AG04450 (cell line): ENCODE measurements around the gene TOMM6. TPM values are rescaled to one million over a fixed set of nuclear protein-coding genes. Genes with fewer than 3 reads are reported as not detected.

ENCODE experiments used
- CTCF ChIA-PET: fragments of 300-600, 350-600 bp; formaldehyde crosslinking; extraction: SDS; loops from one replicate; lab custom pipeline; 2022; ENCODE audit warnings: antibody characterized with exemption, inconsistent platforms; lab: Charles Lee
- POLR2A ChIA-PET: fragments of 350-600 bp; formaldehyde crosslinking; extraction: SDS; loops from one replicate; lab custom pipeline; 2021; ENCODE audit warnings: antibody characterized with exemption, inconsistent platforms; lab: Yijun Ruan, JAX
- DNase-seq: peaks from one replicate; pipeline ENCODE4 v3.0.0-alpha.2; 2011; ENCODE audit warnings: low read depth, low spot score
- H3K27ac ChIP-seq: one replicate; pipeline ENCODE4 v1.5.1; 2012; ENCODE audit warnings: low read depth, low read length, control low read depth
- H3K27me3 ChIP-seq: one replicate; pipeline ENCODE4 v1.6.0; 2012; ENCODE audit warnings: low read length; ENCODE audit not compliant: control insufficient read depth, insufficient read depth
- H3K4me3 ChIP-seq: 2 replicates; pipeline ENCODE4 v1.5.1; 2011; ENCODE audit warnings: mild to moderate bottlenecking, low read depth, low read length, control low read depth
- H3K9me3 ChIP-seq: 2 replicates; pipeline ENCODE4 v1.5.1; 2012; ENCODE audit warnings: low read length; ENCODE audit not compliant: control insufficient read depth, insufficient read depth
- polyA plus RNA-seq: library from polyadenylated mRNA; depleted of rRNA; stranded (reverse); fragments of >200 nt; gene quantifications from 2 replicates; pipeline ENCODE4 v1.2.3, GENCODE V29; 2011
- TF ChIP-seq, protein P1 (sequence below): IDR thresholded peaks from 2 replicates; pipeline ENCODE4 v1.5.1; 2011; ENCODE audit warnings: low read depth, low read length, control low read depth, inconsistent platforms

TOMM6 gene
- polyA plus RNA-seq, 1 experiment, result 192 TPM

DNA sequence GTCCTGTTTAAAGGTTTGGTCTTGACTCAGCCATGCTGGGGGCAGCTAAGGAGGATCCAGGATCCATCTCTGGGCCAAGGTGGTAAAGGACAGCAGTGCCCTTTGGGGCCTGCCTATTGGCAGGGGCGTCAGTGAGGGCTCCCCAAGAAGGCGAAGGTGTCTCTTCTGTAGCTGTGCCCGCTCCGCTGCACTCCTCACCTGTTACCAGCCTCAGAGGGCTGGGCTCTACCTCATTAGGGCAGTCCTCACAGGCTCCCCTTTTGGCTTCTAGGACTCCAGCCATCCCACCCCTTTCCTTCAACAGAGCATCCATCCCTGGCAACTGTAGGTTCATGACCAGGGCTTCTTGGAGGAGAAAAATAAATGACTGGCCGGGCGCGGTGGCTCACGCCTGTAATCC lies 18.1 kb upstream of the TOMM6 start:
- CTCF ChIA-PET, result interaction anchor here (0.7 to 2.3 kb wide), 3 partner anchors 18 to 167 kb away, joined by 3 to 15 read pairs (median 3); partner anchors contain the start of gene TOMM6

GRCh38 chr6:41770381-41771057 lies 17.0 kb upstream of the TOMM6 start:
- Histone ChIP-seq H3K27ac (no peak overlapping the region), H3K4me3 (no peak overlapping the region), H3K27me3 (no peaks in the 10 kb centered on the region), H3K9me3 (no peaks in the 10 kb centered on the region; the same call in 1 of the 2 replicates)
- ChIA-PET CTCF (interaction anchor here (0.6 kb wide), 1 partner anchor 17 kb away, joined by 6 read pairs; the partner anchor contains the start of gene TOMM6), POLR2A (no interaction called here)
- no peak for DNase-seq
- TF ChIP-seq, protein P1, sequence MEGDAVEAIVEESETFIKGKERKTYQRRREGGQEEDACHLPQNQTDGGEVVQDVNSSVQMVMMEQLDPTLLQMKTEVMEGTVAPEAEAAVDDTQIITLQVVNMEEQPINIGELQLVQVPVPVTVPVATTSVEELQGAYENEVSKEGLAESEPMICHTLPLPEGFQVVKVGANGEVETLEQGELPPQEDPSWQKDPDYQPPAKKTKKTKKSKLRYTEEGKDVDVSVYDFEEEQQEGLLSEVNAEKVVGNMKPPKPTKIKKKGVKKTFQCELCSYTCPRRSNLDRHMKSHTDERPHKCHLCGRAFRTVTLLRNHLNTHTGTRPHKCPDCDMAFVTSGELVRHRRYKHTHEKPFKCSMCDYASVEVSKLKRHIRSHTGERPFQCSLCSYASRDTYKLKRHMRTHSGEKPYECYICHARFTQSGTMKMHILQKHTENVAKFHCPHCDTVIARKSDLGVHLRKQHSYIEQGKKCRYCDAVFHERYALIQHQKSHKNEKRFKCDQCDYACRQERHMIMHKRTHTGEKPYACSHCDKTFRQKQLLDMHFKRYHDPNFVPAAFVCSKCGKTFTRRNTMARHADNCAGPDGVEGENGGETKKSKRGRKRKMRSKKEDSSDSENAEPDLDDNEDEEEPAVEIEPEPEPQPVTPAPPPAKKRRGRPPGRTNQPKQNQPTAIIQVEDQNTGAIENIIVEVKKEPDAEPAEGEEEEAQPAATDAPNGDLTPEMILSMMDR, result no peak

More for the DNA sequence above, 18.1 kb upstream of the TOMM6 start:
- no peak overlapping the region for H3K4me3 ChIP-seq
- no peaks in the 10 kb centered on the region for H3K27me3 ChIP-seq
- no peaks in the 10 kb centered on the region; the same call in 1 of the 2 replicates for H3K9me3 ChIP-seq
- POLR2A ChIA-PET, result no interaction called here
- H3K27ac ChIP-seq, result no peak overlapping the region
- no peak for DNase-seq
- TF ChIP-seq, protein P1, result no peak

DNA sequence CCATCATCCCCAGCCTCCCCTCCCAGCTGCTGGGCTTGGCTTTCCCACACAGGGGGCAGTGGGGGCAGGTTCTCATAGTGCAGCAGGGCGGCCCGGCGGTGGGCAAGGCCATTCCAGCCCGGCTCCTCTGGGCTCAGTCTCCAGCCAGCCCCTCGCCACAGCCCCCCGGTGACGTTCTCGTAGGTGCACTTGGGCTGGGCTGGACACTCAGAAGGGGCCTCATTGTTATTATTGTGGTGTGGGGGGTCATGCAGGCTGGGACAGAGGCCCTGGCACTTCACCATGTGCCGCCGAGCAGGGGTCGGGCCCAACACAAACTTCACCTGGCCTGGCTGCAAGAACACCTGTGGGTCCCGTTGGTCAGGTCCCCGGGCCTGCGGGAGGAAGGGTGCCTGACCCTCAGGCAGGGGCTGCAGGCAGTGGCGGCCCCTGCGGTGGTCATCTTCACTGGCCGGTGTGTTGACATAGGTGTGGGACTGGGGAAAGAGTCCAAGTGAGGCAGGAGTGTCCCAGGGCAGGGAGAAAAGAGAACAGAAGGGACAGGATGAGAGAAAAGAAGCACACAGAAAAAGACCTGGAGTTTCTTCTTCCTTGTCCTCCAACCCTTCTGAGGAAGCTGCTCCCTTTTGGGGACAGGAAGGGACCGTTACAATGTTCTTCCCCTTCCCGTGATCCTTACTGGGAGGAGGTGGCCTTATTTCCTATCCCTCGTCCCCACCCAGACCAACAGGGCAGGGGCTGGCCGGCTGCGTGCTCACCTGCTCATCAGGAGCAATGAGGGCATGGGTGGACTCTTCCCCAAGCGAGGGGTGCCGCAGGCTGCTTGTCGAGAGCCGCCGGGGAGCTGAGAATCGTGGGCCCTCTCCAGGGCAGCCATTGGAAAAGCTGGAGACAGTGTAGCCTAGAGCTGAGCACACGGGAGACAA lies 16.2 kb upstream of the TOMM6 start:
- CTCF ChIA-PET, result interaction anchor here (0.7 to 2.3 kb wide), 2 partner anchors 15 to 403 kb away, joined by 3 to 7 read pairs; no protein-coding TSS in a partner anchor
- no peaks in the 10 kb centered on the region; the same call in 1 of the 2 replicates for H3K9me3 ChIP-seq
- POLR2A ChIA-PET, result no interaction called here
- TF ChIP-seq, protein P1, result no peak
- H3K27ac ChIP-seq, result no peak overlapping the region
- no peak overlapping the region for H3K4me3 ChIP-seq
- H3K27me3 ChIP-seq, result no peaks in the 10 kb centered on the region
- DNase-seq, result no peak

DNA sequence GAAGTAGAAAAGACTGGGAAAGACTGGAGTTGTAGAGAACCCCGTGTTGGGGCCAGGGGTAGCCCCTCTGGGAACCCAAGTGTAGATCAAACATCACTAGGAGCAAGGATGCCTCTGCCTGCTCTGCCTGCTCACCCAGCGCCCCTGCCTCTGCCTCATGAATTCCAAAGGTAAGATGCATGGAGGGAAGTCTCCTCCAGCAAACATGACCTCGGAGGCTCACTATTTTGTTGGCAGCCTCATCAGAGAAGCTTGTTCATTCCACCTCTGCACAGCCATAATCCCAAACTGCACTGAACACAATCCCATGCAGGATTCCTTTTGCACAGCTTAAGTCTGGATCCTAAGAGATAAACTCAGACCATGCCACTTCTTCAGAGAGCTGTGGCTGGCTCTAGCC lies 12.7 kb upstream of the TOMM6 start:
- H3K27ac ChIP-seq, result no peak overlapping the region
- DNase-seq, result no peak
- H3K9me3 ChIP-seq, result no peaks in the 10 kb centered on the region; the same call in 1 of the 2 replicates
- ChIA-PET CTCF (interaction anchor here (0.9 to 4.6 kb wide), 9 partner anchors 8 to 408 kb away, joined by 3 to 37 read pairs (median 4); partner anchors contain the start of gene TOMM6), POLR2A (no interaction called here)
- H3K27me3 ChIP-seq, result no peaks in the 10 kb centered on the region
- TF ChIP-seq, protein P1, result no peak
- H3K4me3 ChIP-seq, result no peak overlapping the region
